HG03097 (cell line): ENCODE results near the gene FAM72A.
A peak's percentile ranks its signal among the peaks of the same experiment; 100 is the strongest.
"Not testable (repeated sequence)": the region's sequence is repeated elsewhere in the genome, so short reads cannot be mapped to it uniquely, and the experiment has no call there.

Source experiments
- ATAC-seq: cut with Tn5 transposase; IDR thresholded peaks from one replicate; pipeline ENCODE4 v1.9.1; 2021; ENCODE audit not compliant: unreplicated experiment, low FRiP score

FAM72A gene

DNA sequence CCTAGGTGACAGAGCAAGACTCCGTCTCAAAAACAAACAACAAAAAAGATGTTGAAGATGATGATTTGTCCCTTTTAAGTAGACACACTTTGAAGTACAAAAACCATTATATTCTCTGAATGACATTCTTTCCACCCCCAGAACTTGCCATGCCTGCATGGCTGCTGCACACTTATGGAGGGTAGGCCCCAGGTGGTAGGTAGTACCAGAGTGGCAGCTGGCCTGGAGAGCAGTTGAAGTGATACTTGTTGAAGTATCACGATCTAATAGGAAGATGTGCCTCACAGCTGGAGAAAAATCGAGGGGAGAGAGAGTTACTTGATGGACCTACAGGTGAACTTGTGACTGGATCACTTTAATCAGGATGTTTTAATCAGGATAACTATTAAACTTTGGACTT is 15.6 kb upstream of the FAM72A start:
- ATAC-seq = not testable (repeated sequence)

DNA sequence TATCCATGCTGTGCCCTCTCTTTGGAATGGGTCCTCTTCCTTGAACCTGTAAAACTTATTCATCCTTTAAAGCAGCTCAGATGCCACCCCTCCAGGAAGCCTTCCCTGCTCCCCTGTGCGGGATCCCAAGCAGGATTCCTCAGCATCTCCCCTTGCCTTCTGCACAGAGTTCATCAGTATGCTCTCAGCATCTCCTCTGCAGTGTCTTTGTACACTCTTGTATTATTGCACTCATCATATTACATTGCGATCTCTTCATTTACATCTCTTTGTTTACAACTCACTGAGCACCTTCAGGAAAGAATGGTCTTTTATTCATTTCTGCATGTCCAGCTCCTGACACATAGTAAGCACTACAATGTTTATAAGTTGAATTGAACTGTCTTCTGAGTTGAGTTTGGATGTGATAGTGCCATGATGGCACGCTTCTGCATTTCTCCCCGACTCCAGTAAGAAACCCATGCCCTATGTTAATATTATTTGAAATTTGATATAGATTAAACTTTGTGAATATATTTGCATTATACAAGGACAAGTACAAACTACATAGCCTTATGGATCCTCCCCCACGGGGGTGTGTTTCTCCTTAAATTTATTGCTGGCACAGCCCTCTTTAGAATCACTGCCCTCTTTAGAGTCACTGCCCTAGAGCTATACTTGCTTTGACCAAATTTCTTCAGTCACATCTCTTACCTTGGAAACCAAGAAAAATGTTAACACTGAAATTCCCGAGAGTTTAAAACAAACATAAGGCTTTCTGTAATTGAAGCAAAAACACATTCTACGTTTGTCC is 13.2 kb upstream of the FAM72A start:
- ATAC-seq = not testable (repeated sequence)

DNA sequence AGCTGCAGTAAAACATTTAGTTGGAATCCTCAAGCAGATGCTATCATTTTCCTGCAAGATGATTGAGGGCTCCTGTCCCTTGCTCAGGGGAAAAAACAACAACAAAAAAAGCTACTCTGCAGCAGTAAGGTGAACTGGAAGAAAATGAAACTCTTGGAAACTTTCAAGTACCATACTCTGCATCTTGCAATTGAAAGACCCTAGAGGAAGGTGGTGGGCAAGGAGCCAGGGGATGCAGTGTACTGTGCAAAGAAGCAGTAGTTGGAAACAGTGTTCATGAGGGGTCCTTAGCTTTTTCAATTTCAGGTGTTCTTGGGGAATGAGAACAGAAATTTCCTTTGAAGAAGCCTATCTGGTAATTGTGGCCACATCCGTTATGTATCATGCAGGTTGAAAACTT is 8.2 kb upstream of the FAM72A start:
- ATAC-seq = not testable (repeated sequence)

DNA sequence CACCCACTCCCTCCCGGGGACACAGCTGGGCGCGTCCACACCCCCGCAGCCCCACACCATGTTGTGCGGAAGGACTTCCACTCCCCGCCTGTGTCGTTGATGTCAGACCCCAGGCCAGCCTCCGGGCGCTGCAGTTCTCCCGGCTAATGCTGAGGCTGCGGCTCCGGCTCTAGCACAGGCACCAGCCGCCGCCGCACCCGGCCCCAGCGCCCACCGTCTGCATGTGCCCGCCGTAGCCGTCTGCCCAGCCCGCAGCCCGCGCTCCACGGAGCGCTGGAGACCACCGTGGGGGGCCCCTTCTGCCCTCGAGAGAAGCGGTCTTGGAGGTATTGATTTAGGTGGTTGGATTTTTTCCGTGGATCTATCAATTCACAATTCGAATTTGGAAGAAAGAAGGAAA is 2.9 kb upstream of the FAM72A start:
- ATAC-seq = not testable (repeated sequence)

DNA sequence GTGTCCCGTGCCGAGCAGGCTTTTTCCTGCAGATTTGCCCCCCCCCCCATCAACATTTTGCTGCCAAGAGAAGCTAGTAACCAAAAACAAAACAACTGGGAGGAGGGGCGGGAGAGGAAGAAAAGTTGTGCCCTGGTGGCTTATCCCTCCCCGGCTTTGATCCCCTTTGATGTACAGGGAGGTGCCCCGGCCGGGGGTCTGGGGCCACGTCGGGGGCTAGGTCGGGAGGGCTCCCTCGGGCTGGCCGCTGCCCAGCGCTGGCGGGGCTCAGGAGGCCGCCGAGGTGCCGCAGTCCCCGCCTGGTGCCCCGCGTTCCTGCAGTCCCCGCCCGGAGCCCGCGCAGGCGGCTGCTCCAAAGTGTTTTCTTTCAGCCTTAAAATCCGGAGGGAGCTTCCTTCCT is 2.2 kb upstream of the FAM72A start:
- not testable (repeated sequence) for ATAC-seq

DNA sequence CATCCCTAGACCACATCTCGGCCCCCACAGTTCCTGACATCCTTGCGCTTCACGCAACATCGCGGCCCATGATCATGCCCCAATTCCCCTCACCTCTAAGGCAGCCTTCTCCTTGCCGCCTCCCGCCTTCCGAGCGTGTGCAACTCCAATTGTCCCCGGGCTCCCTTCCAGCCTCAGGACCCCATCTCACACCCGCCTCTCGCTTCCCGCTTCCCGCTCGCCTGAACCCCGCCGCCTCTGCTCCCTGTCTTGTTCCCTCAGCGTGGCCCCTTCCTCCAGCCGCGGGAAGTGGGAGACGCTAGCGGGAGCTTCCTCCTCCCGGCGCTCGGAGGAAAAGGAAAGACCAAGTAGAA is 1.5 kb upstream of the FAM72A start:
- ATAC-seq = not testable (repeated sequence)

DNA sequence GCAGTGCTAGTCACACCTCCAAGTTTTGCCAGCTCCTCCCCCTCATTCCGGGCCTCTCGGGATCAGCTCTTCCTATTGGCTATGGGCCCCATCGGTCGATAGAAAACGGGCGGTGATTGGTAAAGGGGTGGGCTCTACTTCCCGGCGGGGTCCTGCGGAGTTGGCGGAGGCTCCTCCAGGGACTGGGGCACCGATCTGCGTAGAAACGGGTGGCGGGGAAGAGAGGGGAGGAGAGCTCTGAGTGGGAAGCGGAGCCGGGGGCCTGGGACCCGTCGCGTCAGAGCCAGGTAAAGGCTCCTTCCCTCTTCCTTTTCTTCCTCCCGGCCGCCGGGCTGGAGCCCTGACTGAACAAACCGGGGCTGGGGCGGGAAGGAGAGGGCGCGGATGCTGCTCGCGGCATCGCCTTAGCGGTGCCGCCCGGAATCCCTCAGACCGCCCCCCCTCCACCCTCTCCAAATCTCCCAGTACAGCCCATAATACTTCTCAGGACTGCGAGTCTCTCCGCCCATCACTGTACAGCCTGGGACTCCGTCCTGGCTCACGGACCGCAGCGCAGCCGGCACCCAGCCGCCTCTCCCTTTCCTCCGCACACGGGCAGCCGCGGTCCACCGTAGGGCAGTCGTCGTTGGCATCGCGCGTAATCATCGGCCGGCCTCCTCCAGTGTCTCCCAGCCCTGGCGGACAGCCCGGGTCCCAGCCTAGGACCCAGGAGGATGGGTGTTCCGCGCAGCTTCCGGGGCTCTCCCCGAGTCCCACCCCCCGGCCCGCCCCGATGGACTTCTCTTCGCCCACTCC is 922 bp upstream of the FAM72A start, which contains the start of gene SRGAP2:
Gene SRGAP2, plus strand, starts transcription at position 178 of the 795 bp plus-strand sequence. CDS start 2,430 bp downstream, outside the sequence.
- peak; percentile 5 for ATAC-seq

DNA sequence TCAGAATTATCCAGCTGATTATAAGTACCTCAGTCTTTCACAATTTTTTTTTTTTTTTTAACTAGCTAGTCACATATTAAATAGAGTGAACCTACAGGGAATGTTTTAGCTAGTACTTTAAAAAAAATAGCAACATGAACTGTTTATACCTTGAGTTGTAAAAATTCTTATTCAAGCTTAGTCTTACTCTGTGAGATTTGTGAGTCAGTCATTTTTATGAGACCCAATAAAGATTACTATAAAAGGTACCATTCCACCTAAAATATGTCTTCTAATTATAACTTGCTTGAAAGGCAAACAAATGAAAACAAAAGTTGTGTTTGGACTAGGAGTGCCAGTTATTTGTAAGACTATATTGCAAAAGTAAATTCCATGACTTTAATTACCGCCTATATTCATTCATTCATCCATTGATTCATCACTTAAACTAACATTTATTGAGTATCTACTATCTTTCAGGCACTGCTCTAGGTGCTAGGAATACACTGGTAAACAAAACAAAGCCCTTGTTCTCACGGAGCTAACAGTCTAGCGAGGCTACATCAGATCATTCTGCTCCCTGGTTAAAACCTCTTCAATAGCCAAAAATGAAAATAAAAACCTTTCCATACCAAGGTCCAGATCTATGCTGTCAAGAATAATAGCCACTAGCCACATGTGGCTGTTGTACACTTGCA is 5.8 kb downstream of the FAM72A start:
- not testable (repeated sequence) for ATAC-seq

DNA sequence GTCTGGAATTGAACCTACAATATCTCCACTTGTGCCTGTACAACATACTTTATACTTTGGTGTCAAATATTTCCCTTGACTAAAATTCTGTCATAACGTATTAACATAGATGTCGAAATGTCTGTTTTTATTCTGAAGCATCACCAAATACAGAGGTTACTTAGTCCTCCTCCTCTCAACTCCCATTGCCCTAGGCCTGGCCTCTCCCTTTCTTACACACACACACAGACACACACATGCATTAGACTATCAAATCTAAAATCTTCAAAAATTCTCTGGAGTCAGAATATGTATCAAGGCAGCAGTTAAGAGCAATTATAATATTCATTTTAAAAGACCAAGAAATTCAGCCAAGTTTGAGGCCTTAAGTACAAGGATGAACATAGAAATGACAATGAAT is 7.5 kb downstream of the FAM72A start:
- not testable (repeated sequence) for ATAC-seq

DNA sequence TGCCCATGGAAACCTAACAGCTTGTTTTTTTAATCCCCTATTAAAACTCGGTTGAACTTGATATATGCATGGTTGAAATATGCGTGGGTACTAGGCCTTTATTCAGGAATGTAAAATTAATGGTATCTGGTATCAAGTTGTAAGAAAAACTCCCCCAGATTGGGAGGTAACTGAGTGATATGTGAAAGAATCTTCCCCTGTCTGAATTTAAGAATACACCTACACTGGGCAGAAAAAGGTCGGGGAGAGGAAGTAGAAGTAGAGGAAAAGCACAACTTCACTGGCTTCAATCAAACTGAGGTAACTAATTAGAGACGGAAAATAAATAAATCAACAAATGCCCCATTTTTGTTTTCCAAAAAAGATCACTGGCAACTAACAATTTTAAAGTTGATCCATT is 15.8 kb downstream of the FAM72A start:
- ATAC-seq = not testable (repeated sequence)

DNA sequence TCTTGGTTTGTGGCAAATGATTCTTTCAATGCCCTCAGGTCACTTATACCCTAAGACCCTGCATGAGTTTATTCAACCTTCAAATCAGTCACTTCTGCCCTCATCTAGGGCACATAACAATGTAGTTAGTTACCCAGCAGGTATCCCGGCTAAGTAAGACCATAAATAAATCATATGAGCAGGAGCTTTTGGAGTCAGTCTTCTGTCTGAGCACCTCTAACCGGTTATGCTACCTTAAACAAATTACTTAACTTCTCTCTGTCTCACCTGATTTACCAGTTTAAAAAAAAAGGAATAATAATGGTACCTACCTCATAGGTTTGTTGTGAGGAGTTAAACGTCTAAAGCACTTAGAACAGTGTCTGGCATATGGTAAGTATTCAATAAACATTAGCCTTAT is 16.9 kb downstream of the FAM72A start:
- not testable (repeated sequence) for ATAC-seq

DNA sequence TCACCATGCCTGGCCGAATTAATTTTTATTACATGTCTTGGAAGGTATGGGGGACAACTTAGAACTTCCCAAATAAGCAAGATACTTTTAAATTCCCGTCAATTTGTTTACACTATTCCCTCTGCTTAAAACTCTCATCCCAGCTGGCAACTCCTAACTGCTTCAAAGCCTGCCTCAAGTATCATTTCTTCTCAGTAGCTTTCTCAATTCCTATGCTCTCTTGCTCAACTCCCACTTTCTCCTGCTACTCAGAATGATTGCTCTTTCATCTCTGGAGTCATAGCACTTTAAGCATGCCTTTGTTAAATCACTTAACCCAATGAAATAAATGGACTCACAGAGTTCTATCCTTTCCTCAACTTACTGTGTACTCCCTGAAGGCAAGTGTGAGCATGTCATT is 18.9 kb downstream of the FAM72A start:
- not testable (repeated sequence) for ATAC-seq

DNA sequence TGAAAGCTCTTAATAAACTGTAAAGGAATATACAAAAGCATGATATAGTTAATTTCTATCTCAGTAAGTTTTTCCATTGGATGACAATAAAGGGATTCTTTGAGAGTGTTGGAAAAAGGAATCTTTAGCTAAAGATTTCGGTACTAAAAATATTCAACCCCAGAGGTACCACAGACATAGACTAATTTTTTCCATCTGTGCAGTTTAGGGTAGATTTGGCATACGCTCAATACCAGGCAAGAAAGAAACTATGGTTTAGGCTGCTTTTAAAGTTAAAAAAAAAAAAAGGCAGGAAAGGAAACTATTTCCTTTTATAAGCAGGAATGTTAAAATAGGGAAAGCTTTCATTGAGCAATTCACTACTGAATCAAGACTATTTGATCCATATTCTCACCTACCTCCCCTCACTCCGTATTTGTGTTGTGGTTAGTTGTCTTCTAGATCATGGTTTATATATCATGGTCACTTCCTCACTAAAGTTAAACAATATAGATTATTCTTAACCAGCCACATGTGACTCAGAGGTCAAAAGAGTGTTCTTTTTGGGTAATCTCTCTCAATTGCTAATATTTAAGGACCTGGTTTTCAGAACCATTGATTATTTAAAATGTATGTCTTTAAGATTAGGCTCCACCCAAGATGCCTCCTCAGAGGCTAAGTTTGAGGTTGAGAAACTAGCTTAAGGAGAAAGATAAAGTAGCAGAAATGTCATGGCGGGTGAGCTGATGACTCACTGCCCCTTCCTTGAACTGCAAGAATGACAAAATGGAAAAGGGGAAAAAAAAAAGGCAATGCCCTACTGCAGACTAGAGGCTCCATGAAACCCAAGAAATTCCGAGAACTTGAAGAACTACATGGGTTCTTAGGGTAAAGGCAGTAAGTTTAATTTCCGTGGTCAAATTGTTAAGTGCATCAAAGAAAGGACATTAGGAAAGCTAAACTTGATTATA is 20.0 kb downstream of the FAM72A start:
- not testable (repeated sequence) for ATAC-seq

DNA sequence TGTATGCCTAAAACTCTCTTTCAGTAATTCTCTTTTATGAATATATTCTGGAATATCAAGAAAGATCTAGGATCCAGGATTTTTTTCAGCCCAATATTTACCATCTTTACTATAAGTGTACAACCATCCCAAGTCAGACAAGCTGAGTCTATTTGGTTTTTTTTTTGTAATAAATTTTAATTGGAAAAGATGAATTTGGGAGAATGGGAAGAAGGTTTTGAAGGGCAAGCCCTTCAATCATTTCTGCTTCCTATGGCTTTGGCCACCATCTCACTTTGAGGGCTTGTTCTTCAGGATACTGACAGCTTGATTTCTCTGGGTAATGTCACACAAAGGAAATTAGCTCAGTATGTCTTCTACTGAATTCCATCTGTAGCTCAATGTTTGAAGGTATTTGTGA is 23.0 kb downstream of the FAM72A start:
- ATAC-seq = not testable (repeated sequence)

DNA sequence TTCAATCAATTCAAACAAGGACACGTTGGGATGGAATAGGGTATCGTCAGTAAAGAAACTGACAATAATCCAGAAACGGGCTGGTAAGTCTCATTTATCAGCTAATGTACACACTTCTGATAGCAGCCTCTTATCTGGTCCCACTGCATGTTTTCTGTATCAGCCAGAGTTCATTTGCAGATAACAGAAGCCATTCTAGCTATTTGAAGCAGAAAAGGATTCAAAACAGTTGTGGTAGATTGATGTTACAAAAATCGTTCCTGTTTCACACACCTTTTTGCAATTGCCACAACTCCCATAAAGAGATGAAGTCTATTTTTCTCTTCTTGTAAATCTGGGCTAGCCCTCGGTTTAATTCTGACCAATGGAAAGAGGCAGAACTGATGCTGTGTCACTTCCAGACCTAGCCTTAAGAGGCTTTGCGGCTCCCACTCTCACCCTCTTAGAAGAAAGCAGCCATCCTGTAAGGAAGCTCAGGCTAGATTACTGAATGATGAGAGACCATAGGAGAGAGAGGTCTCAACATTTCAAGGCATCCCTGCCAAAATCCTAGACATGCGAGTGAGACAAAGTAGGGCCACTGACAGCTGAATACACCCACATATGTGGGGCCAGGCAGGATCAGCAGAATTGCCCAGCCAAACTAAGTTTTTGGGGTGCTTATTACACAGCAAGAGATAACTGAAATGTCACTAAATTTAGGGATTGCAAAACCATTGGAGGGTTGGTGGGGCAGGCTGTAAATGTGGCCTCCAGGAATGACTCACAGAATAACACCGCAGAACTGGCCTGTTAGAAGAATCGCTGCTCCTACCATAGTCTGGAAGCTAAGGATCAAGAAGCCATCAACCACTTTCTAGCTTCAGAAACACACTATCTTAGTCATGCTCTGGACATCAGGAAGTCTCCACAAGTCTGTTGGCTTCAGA is 24.3 kb downstream of the FAM72A start:
- not testable (repeated sequence) for ATAC-seq

DNA sequence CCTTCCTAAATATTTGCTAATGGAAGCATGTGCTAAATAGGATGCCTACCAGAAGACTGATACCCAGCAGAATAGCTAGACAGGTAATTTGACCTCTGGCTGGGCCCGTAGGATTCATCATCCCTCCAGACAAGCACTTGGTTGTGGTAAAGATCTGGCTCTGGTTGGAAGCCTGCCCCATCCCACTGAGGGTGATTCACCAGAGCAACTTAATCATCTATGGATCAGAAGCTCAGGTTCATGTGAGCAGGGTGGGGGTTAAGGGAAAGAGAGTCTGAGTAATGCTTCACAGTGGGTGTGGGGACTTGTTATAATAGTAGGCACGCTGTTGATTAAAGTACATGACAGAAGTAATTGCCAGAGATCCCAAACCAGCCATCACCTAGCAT is 26.5 kb downstream of the FAM72A start:
- ATAC-seq = not testable (repeated sequence)

DNA sequence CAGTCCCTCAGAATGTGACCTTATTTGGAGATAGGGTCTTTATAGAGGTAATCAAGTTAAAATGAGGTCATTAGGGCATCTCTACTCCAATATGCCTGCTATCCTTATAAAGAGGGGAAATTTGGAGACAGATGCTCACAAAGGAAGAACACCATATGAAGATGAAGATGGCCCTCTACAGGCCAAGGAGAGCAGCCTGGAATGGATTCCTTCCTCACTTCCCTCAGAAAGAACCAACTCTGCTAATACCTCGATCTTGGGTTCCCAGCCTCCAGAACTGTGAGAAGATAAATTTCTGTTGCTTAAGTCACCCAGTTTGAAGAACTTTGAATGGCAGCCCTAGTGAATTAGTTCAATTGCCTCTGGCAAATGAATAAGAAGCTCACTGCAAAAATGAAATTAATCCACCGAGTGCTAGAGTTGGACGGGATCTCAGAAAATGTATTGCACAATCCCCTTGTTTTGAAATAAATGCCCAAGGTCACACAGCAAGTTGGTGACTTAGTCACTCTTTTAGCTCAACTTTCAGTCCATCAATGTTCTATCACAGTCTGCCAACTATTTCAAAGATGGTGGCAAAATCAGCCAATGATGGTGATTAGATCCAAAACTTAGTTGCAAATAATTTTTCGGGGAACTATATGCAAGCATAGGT is 27.1 kb downstream of the FAM72A start:
- not testable (repeated sequence) for ATAC-seq

DNA sequence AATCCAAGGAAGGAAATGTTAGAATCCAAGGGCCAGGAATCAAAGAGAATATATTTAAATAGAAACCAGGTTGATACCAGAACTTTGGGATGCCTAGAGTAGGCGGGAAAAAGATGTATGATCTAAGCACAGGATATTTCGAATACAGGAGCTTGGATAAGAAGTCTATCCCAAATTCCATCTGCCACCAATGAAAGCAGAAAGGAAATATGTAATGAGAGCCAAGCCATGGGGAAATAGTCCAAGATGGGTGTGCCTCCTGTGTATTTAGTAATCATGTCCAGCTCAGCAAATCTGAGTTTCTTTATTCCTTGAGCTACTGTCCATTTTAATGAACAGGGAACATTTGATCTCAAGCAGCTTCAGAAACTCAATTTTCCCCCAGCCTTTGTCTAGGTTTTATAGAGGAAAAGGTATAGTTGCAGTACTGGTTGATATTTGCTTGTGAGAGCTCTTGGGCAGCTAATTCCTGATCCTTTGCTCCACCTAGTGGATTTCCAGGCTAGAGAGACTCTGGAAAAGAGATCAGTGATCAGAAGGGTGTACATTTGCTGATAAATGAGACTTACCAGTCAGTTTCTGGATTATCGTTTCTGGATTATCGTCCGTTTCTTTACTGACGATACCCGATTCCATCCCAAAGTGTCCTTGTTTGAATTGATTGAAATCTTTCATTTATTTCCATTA is 28.3 kb downstream of the FAM72A start:
- ATAC-seq = not testable (repeated sequence)
